HG02759 (cell line): Measurements from ENCODE around the gene ADGRV1.
"Not testable (repeated sequence)": the region's sequence is repeated elsewhere in the genome, so short reads cannot be mapped to it uniquely, and the experiment has no call there.

Source experiments
- ATAC-seq: cut with Tn5 transposase; IDR thresholded peaks from one replicate; pipeline ENCODE4 v1.9.1; 2021; ENCODE audit warnings: mild to moderate bottlenecking, moderate library complexity; ENCODE audit not compliant: unreplicated experiment

ADGRV1 gene

GRCh38 chr5:91049800-91050199 is 491.2 kb downstream of the ADGRV1 start:
- ATAC-seq = no peak

GRCh38 chr5:91052411-91052810 is 493.8 kb downstream of the ADGRV1 start:
- not testable (repeated sequence) for ATAC-seq

GRCh38 chr5:91052977-91053740 is 494.6 kb downstream of the ADGRV1 start:
- no peak for ATAC-seq

- no peak for ATAC-seq
Observed at GRCh38 chr5:91053741-91054025, 495.1 kb downstream of the ADGRV1 start.

- ATAC-seq = no peak
Observed at GRCh38 chr5:91058155-91058554, 499.6 kb downstream of the ADGRV1 start.

GRCh38 chr5:91058575-91058974 is 500.0 kb downstream of the ADGRV1 start:
- ATAC-seq = no peak

GRCh38 chr5:91059409-91059808 is 500.8 kb downstream of the ADGRV1 start:
- ATAC-seq = peak; percentile 83

GRCh38 chr5:91061094-91061493 is 502.5 kb downstream of the ADGRV1 start:
- ATAC-seq = no peak

GRCh38 chr5:91061946-91062562 is 503.5 kb downstream of the ADGRV1 start:
- peak; percentile 50 for ATAC-seq

GRCh38 chr5:91063098-91063690 is 504.6 kb downstream of the ADGRV1 start:
- not testable (repeated sequence) for ATAC-seq

GRCh38 chr5:91065496-91065895 is 506.9 kb downstream of the ADGRV1 start:
- no peak for ATAC-seq

GRCh38 chr5:91069364-91069763 is 510.8 kb downstream of the ADGRV1 start:
- ATAC-seq = no peak

GRCh38 chr5:91070761-91071550 is 512.4 kb downstream of the ADGRV1 start:
- ATAC-seq = no peak

- no peak for ATAC-seq
Observed at GRCh38 chr5:91072881-91073280, 514.3 kb downstream of the ADGRV1 start.

GRCh38 chr5:91074615-91075014 is 516.0 kb downstream of the ADGRV1 start:
- peak; percentile 80 for ATAC-seq

GRCh38 chr5:91076138-91076537 is 517.5 kb downstream of the ADGRV1 start:
- no peak for ATAC-seq

- ATAC-seq = no peak
Observed at GRCh38 chr5:91077623-91078022, 519.0 kb downstream of the ADGRV1 start.

GRCh38 chr5:91079037-91079436 is 520.4 kb downstream of the ADGRV1 start:
- no peak for ATAC-seq

- no peak for ATAC-seq
Observed at GRCh38 chr5:91089758-91090157, 531.2 kb downstream of the ADGRV1 start.

- ATAC-seq = no peak
Observed at GRCh38 chr5:91090995-91091394, 532.4 kb downstream of the ADGRV1 start.

GRCh38 chr5:91091471-91092234 is 533.1 kb downstream of the ADGRV1 start:
- ATAC-seq = no peak
